Left renal cortex interstitium (tissue), 4 donors: Measurements from ENCODE around the gene NDUFS5. TPM values are rescaled to one million over a fixed set of nuclear protein-coding genes. Genes with fewer than 3 reads are reported as not detected.

ENCODE experiments used
- polyA plus RNA-seq, 4 donors: library from polyadenylated mRNA; unstranded; fragments of 120-200 nt; gene quantifications; one replicate each; pipeline ENCODE4 v1.2.1, GENCODE V29; 2013; ENCODE audit not compliant: insufficient read length in 4 of 4

NDUFS5 gene
- polyA plus RNA-seq, 4 donors: 242 to 337 (median 312) TPM

Other genes with a start within 250 kb of the NDUFS5 start
- gene RRAGC, start 166.6 kb upstream of the NDUFS5 start, polyA plus RNA-seq: 10 to 100 TPM; 31.1 to 36.9 (median 32.7) TPM
- gene MYCBP, start 153.0 kb upstream of the NDUFS5 start, polyA plus RNA-seq: 10 to 100 TPM; 26.8 to 42.2 (median 34.7) TPM
- gene GJA9, start 144.8 kb upstream of the NDUFS5 start, polyA plus RNA-seq: under 1 TPM; 0.18 to 0.74 (median 0.38) TPM
- gene RHBDL2, start 84.5 kb upstream of the NDUFS5 start, polyA plus RNA-seq: 1 to 10 TPM in 2 of 4 donors, under 1 TPM in 2; 0.89 to 2.4 (median 1.3) TPM
- gene AKIRIN1, start 35.1 kb upstream of the NDUFS5 start, polyA plus RNA-seq: 100 to 1,000 TPM in 2 of 4 donors, 10 to 100 TPM in 2; 87.6 to 112 (median 101) TPM
- 100 to 1,000 TPM; 181 to 293 (median 259) TPM for gene MACF1, start 178.3 kb downstream of the NDUFS5 start, polyA plus RNA-seq